K562 (cell line): ENCODE data around the gene CCDC54. TPM values are rescaled to one million over a fixed set of nuclear protein-coding genes. Genes with fewer than 3 reads are reported as not detected.

Source experiments
- ATAC-seq: fragments of 200-7000 bp; cut with Tn5 transposase; 3 replicates; pipeline ENCODE4 v1.9.1; 2020; ENCODE audit warnings: moderate library complexity
- BruUV-seq: library from RNA; stranded (reverse); fragments of 400-500 nt; replicated peaks from 2 replicates; lab custom pipeline; 2021; lab: Mats Ljungman, UMichigan
- CTCF ChIA-PET: fragments of 300-600 bp; formaldehyde crosslinking; extraction: SDS; loops from one replicate; lab custom pipeline; 2021; ENCODE audit warnings: low intra/inter-chr PET ratio; lab: Yijun Ruan, JAX
- POLR2A ChIA-PET: fragments of 300-600, 350-650 bp; sonication (Branson Sonifier 250); formaldehyde crosslinking; extraction: SDS; loops from one replicate; lab custom pipeline; 2021; ENCODE audit warnings: antibody characterized with exemption, inconsistent platforms; lab: Yijun Ruan, JAX
- DNase-seq, 4 experiments: peaks; one replicate each; pipeline versions ENCODE4 v3.0.0 to v3.0.0-alpha.2; 2011 to 2018; ENCODE audit warnings: low spot score in 3 of 4, mixed read lengths in 3 of 4; ENCODE audit errors: extremely low read depth in 1 of 4
- FAIRE-seq: peaks from 2 replicates; lab custom pipeline; 2011; peaks lifted over from hg19 to GRCh38; lab: Jason Lieb, UNC
- H2AFZ ChIP-seq: 2 replicates; pipeline ENCODE4 v1.6.0; 2011; ENCODE audit warnings: low read depth, low read length, control low read depth, inconsistent platforms
- H3K27ac ChIP-seq: fragments of 200-600 bp; 3 replicates; pipeline ENCODE4 v1.8.0; 2011; ENCODE audit warnings: low read depth, mild to moderate bottlenecking, control low read depth, inconsistent platforms, low read length, moderate library complexity, mixed read lengths; ENCODE audit errors: extremely low read depth
- H3K27me3 ChIP-seq, 2 experiments: fragments of 300-600 bp in 1 of 2; 2 replicates in 1 of 2; 3 replicates in 1 of 2; pipeline versions ENCODE4 v1.6.0 to v1.8.0; 2011; ENCODE audit warnings: inconsistent platforms in 2 of 2, low read length in 2 of 2, mild to moderate bottlenecking in 1 of 2, mixed read lengths in 1 of 2, moderate library complexity in 1 of 2; ENCODE audit not compliant: control insufficient read depth in 2 of 2, insufficient read depth in 2 of 2
- H3K36me3 ChIP-seq: fragments of 300-600 bp; 3 replicates; pipeline ENCODE4 v1.8.0; 2011; ENCODE audit warnings: mild to moderate bottlenecking, low read length, inconsistent platforms; ENCODE audit not compliant: control insufficient read depth, insufficient read depth
- H3K4me1 ChIP-seq, 2 experiments: fragments of 200-600 bp in 1 of 2; replicated peaks in 1 of 2; 2 replicates in 1 of 2; 3 replicates in 1 of 2; pipeline versions ENCODE4 v1.5.1 to v1.8.0; 2011; ENCODE audit warnings: inconsistent platforms in 2 of 2, low read length in 2 of 2, mild to moderate bottlenecking in 1 of 2, mixed read lengths in 1 of 2, moderate library complexity in 1 of 2; ENCODE audit not compliant: control insufficient read depth in 2 of 2, insufficient read depth in 2 of 2
- H3K4me2 ChIP-seq: 2 replicates; pipeline ENCODE4 v1.6.1; 2011; ENCODE audit warnings: low read length, control low read depth, inconsistent platforms, mixed read lengths; ENCODE audit not compliant: insufficient read depth
- H3K4me3 ChIP-seq: fragments of 200-600 bp; sonication (generic), shearing (Covaris generic); 2 replicates; pipeline ENCODE4 v1.5.1; 2016; ENCODE audit warnings: control low read depth, inconsistent platforms
- H3K79me2 ChIP-seq: fragments of 200-600 bp; 3 replicates; pipeline ENCODE4 v1.8.0; 2011; ENCODE audit warnings: low read length, inconsistent platforms; ENCODE audit not compliant: control insufficient read depth, insufficient read depth
- H3K9ac ChIP-seq, 2 experiments: 2 replicates each; pipeline versions ENCODE4 v1.6.0 to v1.6.1; 2011; ENCODE audit warnings: low read depth in 2 of 2, low read length in 2 of 2, control low read depth in 1 of 2, inconsistent platforms in 1 of 2, mild to moderate bottlenecking in 1 of 2, mixed read lengths in 1 of 2; ENCODE audit not compliant: insufficient read depth in 1 of 2
- H3K9me1 ChIP-seq: one replicate; pipeline ENCODE4 v1.6.0; 2011; ENCODE audit warnings: inconsistent platforms, mild to moderate bottlenecking, low read length, moderate library complexity; ENCODE audit not compliant: control insufficient read depth, insufficient read depth
- H3K9me3 ChIP-seq: replicated peaks from 2 replicates; pipeline ENCODE4 v1.5.1; 2011; ENCODE audit warnings: low read depth, low read length, inconsistent platforms; ENCODE audit not compliant: control insufficient read depth, insufficient read depth
- H4K20me1 ChIP-seq: replicated peaks from 2 replicates; pipeline ENCODE4 v1.6.1; 2011; ENCODE audit warnings: low read length, inconsistent platforms, mixed read lengths; ENCODE audit not compliant: control insufficient read depth, insufficient read depth
- BCL6 ChIP-seq: fragments of 250-450 bp; sonication (Bioruptor Pico); IDR thresholded peaks from 2 replicates; pipeline ENCODE4 v1.4.0; 2020
- CBX3 ChIP-seq, 2 experiments: IDR thresholded peaks; 1 replicate in 1 of 2; 2 replicates in 1 of 2; pipeline ENCODE4 v1.6.1; 2012; ENCODE audit warnings: inconsistent platforms in 2 of 2, low read length in 2 of 2, borderline replicate concordance in 1 of 2, control low read depth in 1 of 2
- CEBPB ChIP-seq: fragments of 450-650 bp; IDR thresholded peaks from 2 replicates; pipeline ENCODE4 v1.6.1; 2016; ENCODE audit warnings: missing genetic modification characterization, missing compliant biosample characterization
- DMBX1 ChIP-seq: fragments of 250-450 bp; sonication (Bioruptor Pico); IDR thresholded peaks from 2 replicates; pipeline ENCODE4 v1.8.0; 2022; ENCODE audit warnings: inconsistent platforms, mild to moderate bottlenecking, moderate library complexity, borderline replicate concordance
- NCOA4 ChIP-seq: fragments of 450-650 bp; IDR thresholded peaks from 2 replicates; pipeline ENCODE4 v1.6.1; 2018; ENCODE audit warnings: mild to moderate bottlenecking; ENCODE audit not compliant: partially characterized antibody
- NKRF ChIP-seq: fragments of 450-650 bp; IDR thresholded peaks from 2 replicates; pipeline ENCODE4 v1.6.1; 2016; ENCODE audit warnings: borderline replicate concordance
- SMARCA5 ChIP-seq: fragments of 450-650 bp; IDR thresholded peaks from 2 replicates; pipeline ENCODE4 v1.6.1; 2016
- ZBTB40 ChIP-seq, 2 experiments: fragments of 450-650 bp in 1 of 2; sonication (generic) in 1 of 2; formaldehyde crosslinking in 1 of 2; IDR thresholded peaks; 2 replicates each; pipeline versions ENCODE4 v1.7.1 to v1.9.0; 2016 to 2022; ENCODE audit warnings: inconsistent platforms in 1 of 2, mild to moderate bottlenecking in 1 of 2, missing genetic modification reagents in 1 of 2
- ZC3H4 ChIP-seq: sonication (generic); formaldehyde crosslinking; IDR thresholded peaks from 2 replicates; pipeline ENCODE4 v1.9.0; 2021; ENCODE audit warnings: missing genetic modification reagents, borderline replicate concordance
- WGBS: fragments of 100-300 bp; shearing (Covaris generic); methylation state at CpG from one replicate; pipeline ENCODE4 v1.1.6; 2016; ENCODE audit warnings: low coverage, mixed read lengths; ENCODE audit not compliant: insufficient coverage; ENCODE audit errors: missing lambda C conversion rate; 5-methylcytosine and 5-hydroxymethylcytosine counted together
- in situ Hi-C: fragments of 300-500 bp; cut with MboI; formaldehyde crosslinking; loops from 4 replicates; pipeline ENCODE4 v1.15.0; 2018; ENCODE audit warnings: inconsistent platforms, mixed read lengths
- intact Hi-C: fragments of 100-400 bp; cut with micrococcal nuclease; formaldehyde crosslinking; loops from 2 replicates; pipeline ENCODE4 v1.14.2; 2022
- polyA plus RNA-seq, 8 experiments: library from polyadenylated mRNA; depleted of rRNA in 4 of 8; stranded (reverse) in 5 of 8; unstranded in 3 of 8; fragments of >200 nt; fragmentation: Nextera tagmentation in 2 of 8; fragmentation: Illumina TruSeq in 1 of 8; extraction: Ambion mirVana in 2 of 8; extraction: Trizol in 1 of 8; gene quantifications; 2 replicates each; pipeline versions ENCODE4 v1.2.1 to v1.2.3, GENCODE V29; 2011 to 2014; ENCODE audit warnings: inconsistent platforms in 1 of 8, missing spikeins in 1 of 8
- total RNA-seq, 7 experiments: library from RNA; depleted of rRNA in 6 of 7; stranded (reverse); fragments of >200 nt in 6 of 7; fragmentation: Illumina TruSeq in 2 of 7; extraction: Trizol in 2 of 7; gene quantifications; 2 replicates each; pipeline versions ENCODE4 v1.2.1 to v1.2.3, GENCODE V29; 2011 to 2021; ENCODE audit warnings: low replicate concordance in 1 of 7
- TF ChIP-seq, protein P1 (sequence below): sonication (generic); formaldehyde crosslinking; IDR thresholded peaks from 2 replicates; pipeline ENCODE4 v1.8.0; 2022; ENCODE audit warnings: mild to moderate bottlenecking, missing genetic modification reagents

CCDC54 gene
- total and polyA plus RNA-seq, 9 of the 15 experiments (the other 6 are each of a cell fraction or from before 2014, with no cell fraction given): not detected

DNA sequence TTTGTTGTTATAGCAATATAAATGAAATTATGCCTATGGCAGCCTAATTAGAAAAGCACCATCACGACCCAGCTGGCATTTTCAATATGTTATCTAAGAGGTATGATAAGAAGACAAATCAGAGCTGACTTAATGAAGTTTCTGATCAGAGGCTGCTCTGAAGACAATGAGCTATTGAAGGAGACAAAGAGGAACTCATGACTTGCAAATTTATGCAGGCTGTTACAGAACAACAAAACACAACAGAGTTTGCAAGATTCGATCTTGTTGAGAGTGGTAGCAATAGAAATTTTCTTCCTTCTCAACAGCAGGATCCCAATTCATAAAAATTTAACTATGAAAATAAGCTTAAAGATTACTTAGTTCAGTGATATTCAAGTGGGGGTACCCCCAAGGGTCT is 7.7 kb downstream of the CCDC54 start:
- intact Hi-C loops: no loop called here
- in situ Hi-C loops: no loop called here
- Histone ChIP-seq H3K9ac (no peak overlapping the region), H3K9me1 (no peaks in the 10 kb centered on the region), H3K4me1 (no peaks in the 10 kb centered on the region), H3K4me2 (no peak overlapping the region), H3K9me3 (no peaks in the 10 kb centered on the region), H3K79me2 (no peaks in the 10 kb centered on the region), H3K27ac (no peak overlapping the region), H3K27me3 (no peaks in the 10 kb centered on the region), H3K36me3 (no peaks in the 10 kb centered on the region), H2AFZ (no peak overlapping the region), H4K20me1 (no peaks in the 10 kb centered on the region), H3K4me3 (no peak overlapping the region)
- POLR2A ChIA-PET: no interaction called here
- CTCF ChIA-PET: no interaction called here
- no peak for FAIRE-seq
- no peak for ATAC-seq
- no TSS peak for BruUV-seq
- DNase-seq: no peak
- WGBS: 0% methylated on average over 2 of the region's 2 CpGs
- TF ChIP-seq SMARCA5 (no peak), ZC3H4 (no peak), NKRF (no peak), DMBX1 (no peak), NCOA4 (no peak), BCL6 (no peak), CBX3 (IDR thresholded peaks at IDR 0.05; ENCODE audit: borderline replicate concordance in 1 of 2, low read length in 2 of 2) (no peak), ZBTB40 (IDR thresholded peaks at IDR 0.05) (no peak), ZBTB40 (CRISPR knock-in tag; IDR thresholded peaks at IDR 0.05) (no peak), CEBPB (tag) (no peak)
- TF ChIP-seq, protein P1, sequence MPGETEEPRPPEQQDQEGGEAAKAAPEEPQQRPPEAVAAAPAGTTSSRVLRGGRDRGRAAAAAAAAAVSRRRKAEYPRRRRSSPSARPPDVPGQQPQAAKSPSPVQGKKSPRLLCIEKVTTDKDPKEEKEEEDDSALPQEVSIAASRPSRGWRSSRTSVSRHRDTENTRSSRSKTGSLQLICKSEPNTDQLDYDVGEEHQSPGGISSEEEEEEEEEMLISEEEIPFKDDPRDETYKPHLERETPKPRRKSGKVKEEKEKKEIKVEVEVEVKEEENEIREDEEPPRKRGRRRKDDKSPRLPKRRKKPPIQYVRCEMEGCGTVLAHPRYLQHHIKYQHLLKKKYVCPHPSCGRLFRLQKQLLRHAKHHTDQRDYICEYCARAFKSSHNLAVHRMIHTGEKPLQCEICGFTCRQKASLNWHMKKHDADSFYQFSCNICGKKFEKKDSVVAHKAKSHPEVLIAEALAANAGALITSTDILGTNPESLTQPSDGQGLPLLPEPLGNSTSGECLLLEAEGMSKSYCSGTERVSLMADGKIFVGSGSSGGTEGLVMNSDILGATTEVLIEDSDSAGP (CRISPR knock-in tag): no peak
